ENCODE data around the gene JOSD2. TPM values are rescaled to one million over a fixed set of nuclear protein-coding genes. Genes with fewer than 3 reads are reported as not detected.

Gene JOSD2
- total and polyA plus RNA-seq, 9 of the 15 experiments (the other 6 are each of a cell fraction or from before 2014, with no cell fraction given) = 0.06 to 14.4 (median 3.1) TPM

- TF ChIP-seq ZNF280B (CRISPR knock-in tag; IDR thresholded peaks at IDR 0.05) (no peak), DDX20 (tag; IDR thresholded peaks at IDR 0.05; ENCODE audit: low read depth) (no peak)
Measured at GRCh38 chr19:50555033-50555432, 44.0 kb upstream of the JOSD2 start (continued).

- Histone ChIP-seq H3K79me2 (ENCODE audit: control insufficient read depth, insufficient read depth, low read length) (no peaks in the 10 kb centered on the region), H3K9me3 (replicated peaks; ENCODE audit: control insufficient read depth, insufficient read depth, low read depth, low read length) (no peaks in the 10 kb centered on the region), H3K4me1 (replicated peaks in 1 of 2; ENCODE audit: control insufficient read depth in 2 of 2, insufficient read depth in 2 of 2, low read length in 2 of 2) (peaks cover 10 to 42% of the 10 kb centered on the region in 2 experiments), H2AFZ (ENCODE audit: low read depth, low read length) (no peak overlapping the region), H3K9ac (ENCODE audit: insufficient read depth in 1 of 2, low read depth in 2 of 2, low read length in 2 of 2) (no peak overlapping the region), H3K27me3 (ENCODE audit: control insufficient read depth in 2 of 2, insufficient read depth in 2 of 2, low read length in 2 of 2) (peaks cover 0 to 19% of the 10 kb centered on the region in 2 experiments; a peak in 3 of 5 replicates), H3K9me1 (ENCODE audit: control insufficient read depth, insufficient read depth, low read length) (no peaks in the 10 kb centered on the region), H3K4me2 (ENCODE audit: insufficient read depth, low read length) (no peak overlapping the region), H4K20me1 (replicated peaks; ENCODE audit: control insufficient read depth, insufficient read depth, low read length) (peaks cover 8% of the 10 kb centered on the region), H3K27ac (ENCODE audit: extremely low read depth, low read depth, low read length) (no peak overlapping the region), H3K36me3 (ENCODE audit: control insufficient read depth, insufficient read depth, low read length) (no peaks in the 10 kb centered on the region), H3K4me3 (no peak overlapping the region)
- ChIA-PET CTCF (ENCODE audit: low intra/inter-chr PET ratio) (no interaction called here), POLR2A (interaction anchor here (0.6 to 0.7 kb wide), 2 partner anchors 44 to 62 kb away, joined by 3 read pairs; no protein-coding TSS in a partner anchor)
- no TSS peak for BruUV-seq (replicated peaks)
- TF ChIP-seq GABPB1 (CRISPR knock-in tag; IDR thresholded peaks at IDR 0.05) (no peak), FOXM1 (IDR thresholded peaks at IDR 0.05; ENCODE audit: low read depth) (no peak), FOXM1 (CRISPR knock-in tag; IDR thresholded peaks at IDR 0.05; ENCODE audit: low read depth) (no peak), HMG20B (CRISPR knock-in tag; IDR thresholded peaks at IDR 0.05) (no peak), SMARCB1 (IDR thresholded peaks at IDR 0.05; ENCODE audit: insufficient read length, low read depth) (no peak), ZHX1 (conservative IDR thresholded peaks at IDR 0.05; ENCODE audit: low read length) (no peak), HNRNPH1 (optimal IDR thresholded peaks at IDR 0.05; ENCODE audit: low read depth, low read length) (no peak), ZNF583 (CRISPR knock-in tag; IDR thresholded peaks at IDR 0.05) (no peak), CHD2 (IDR thresholded peaks at IDR 0.05; ENCODE audit: low read depth, low read length) (no peak), ETS1 (conservative IDR thresholded peaks at IDR 0.05; ENCODE audit: control insufficient read depth, low read depth, low read length) (no peak), DACH1 (IDR thresholded peaks at IDR 0.05; ENCODE audit: partially characterized antibody) (no peak), PHF21A (IDR thresholded peaks at IDR 0.05; ENCODE audit: borderline replicate concordance, low read depth) (no peak)
- in situ Hi-C loops (cut with MboI) = no loop called here
- 20% methylated on average over 10 of the region's 10 CpGs for WGBS (ENCODE audit: insufficient coverage, low coverage, missing lambda C conversion rate)
- FAIRE-seq = no peak
- no peak for DNase-seq (ENCODE audit: extremely low read depth in 1 of 4, low spot score in 3 of 4)
- no peak for ATAC-seq
- intact Hi-C loops (cut with micrococcal nuclease) = no loop called here
Measured at GRCh38 chr19:50554212-50554611, 43.2 kb upstream of the JOSD2 start.
